HepG2 (cell line): ENCODE results near the gene SLC6A7. TPM values are rescaled to one million over a fixed set of nuclear protein-coding genes. Genes with fewer than 3 reads are reported as not detected.

Source experiments
- ATAC-seq: fragments of 200-7000 bp; cut with Tn5 transposase; 3 replicates; pipeline ENCODE4 v1.9.1; 2020; ENCODE audit warnings: mild to moderate bottlenecking, moderate library complexity
- BruUV-seq: library from RNA; stranded (reverse); fragments of 400-500 nt; replicated peaks from 2 replicates; lab custom pipeline; 2021; lab: Mats Ljungman, UMichigan
- CTCF ChIA-PET: fragments of 300-600 bp; formaldehyde crosslinking; extraction: SDS; loops from one replicate; lab custom pipeline; 2021; ENCODE audit warnings: low total read pairs, inconsistent platforms, low intra/inter-chr PET ratio; lab: Yijun Ruan, JAX
- POLR2A ChIA-PET: fragments of 350-600 bp; sonication (Branson Sonifier 250); formaldehyde crosslinking; loops from one replicate; lab custom pipeline; 2020; ENCODE audit warnings: antibody characterized with exemption, inconsistent platforms; lab: Yijun Ruan, JAX
- DNase-seq: peaks from one replicate; pipeline ENCODE4 v3.0.0-alpha.2; 2015; ENCODE audit warnings: low spot score
- FAIRE-seq: peaks from 3 replicates; lab custom pipeline; 2011; peaks lifted over from hg19 to GRCh38; lab: Jason Lieb, UNC
- H2AFZ ChIP-seq: one replicate; pipeline ENCODE4 v1.6.1; 2011; ENCODE audit warnings: low read length, inconsistent platforms
- H3K27ac ChIP-seq: fragments of 300-600 bp; 3 replicates; pipeline ENCODE4 v1.8.0; 2011; ENCODE audit warnings: mixed run types, mild to moderate bottlenecking, mixed read lengths, low read length, inconsistent platforms; ENCODE audit not compliant: insufficient read depth; ENCODE audit errors: extremely low read length
- H3K27me3 ChIP-seq, 2 experiments: fragments of 200-600 bp in 1 of 2; 2 replicates in 1 of 2; 3 replicates in 1 of 2; pipeline versions ENCODE4 v1.6.0 to v1.8.0; 2011; ENCODE audit warnings: low read length in 2 of 2, mild to moderate bottlenecking in 2 of 2, moderate library complexity in 2 of 2, inconsistent platforms in 1 of 2; ENCODE audit not compliant: insufficient read depth in 2 of 2, control insufficient read depth in 1 of 2
- H3K36me3 ChIP-seq, 2 experiments: fragments of 200-600 bp in 1 of 2; replicated peaks in 1 of 2; 2 replicates in 1 of 2; 3 replicates in 1 of 2; pipeline versions ENCODE4 v1.5.1 to v1.8.0; 2011; ENCODE audit warnings: low read length in 2 of 2, inconsistent platforms in 1 of 2; ENCODE audit not compliant: insufficient read depth in 2 of 2, control insufficient read depth in 1 of 2
- H3K4me1 ChIP-seq: 2 replicates; pipeline ENCODE4 v1.5.1; 2012; ENCODE audit warnings: low read length, inconsistent platforms; ENCODE audit not compliant: insufficient read depth
- H3K4me2 ChIP-seq: 2 replicates; pipeline ENCODE4 v1.6.0; 2011; ENCODE audit warnings: low read depth, low read length, inconsistent platforms
- H3K4me3 ChIP-seq, 3 experiments: fragments of 200-600 bp in 1 of 3; sonication (generic), shearing (Covaris generic) in 1 of 3; replicated peaks in 1 of 3; 2 replicates each; pipeline ENCODE4 v1.5.1; 2011 to 2016; ENCODE audit warnings: low read length in 3 of 3, inconsistent platforms in 2 of 3, low read depth in 2 of 3, mild to moderate bottlenecking in 2 of 3, control low read depth in 1 of 3, mixed read lengths in 1 of 3; ENCODE audit not compliant: insufficient read depth in 1 of 3
- H3K79me2 ChIP-seq: one replicate; pipeline ENCODE4 v1.6.1; 2011; ENCODE audit warnings: low read length, inconsistent platforms; ENCODE audit not compliant: insufficient read depth
- H3K9ac ChIP-seq: 2 replicates; pipeline ENCODE4 v1.6.0; 2011; ENCODE audit warnings: mild to moderate bottlenecking, low read depth, low read length, inconsistent platforms; ENCODE audit not compliant: insufficient read depth
- H3K9me3 ChIP-seq: 2 replicates; pipeline ENCODE4 v1.5.1; 2012; ENCODE audit warnings: mild to moderate bottlenecking, low read length
- H4K20me1 ChIP-seq: 2 replicates; pipeline ENCODE4 v1.6.0; 2011; ENCODE audit warnings: inconsistent platforms, mild to moderate bottlenecking, low read length, moderate library complexity; ENCODE audit not compliant: insufficient read depth
- HINFP ChIP-seq: sonication (generic); formaldehyde crosslinking; IDR thresholded peaks from 2 replicates; pipeline ENCODE4 v1.4.0; 2020; ENCODE audit warnings: low read depth, mild to moderate bottlenecking, missing genetic modification reagents
- MLLT10 ChIP-seq: sonication (generic); formaldehyde crosslinking; IDR thresholded peaks from 2 replicates; pipeline ENCODE4 v1.4.0; 2020; ENCODE audit warnings: missing genetic modification reagents
- MYC ChIP-seq: sonication (generic); formaldehyde crosslinking; IDR thresholded peaks from 2 replicates; pipeline ENCODE4 v1.9.0; 2021; ENCODE audit warnings: missing genetic modification reagents, borderline replicate concordance
- PBX2 ChIP-seq: IDR thresholded peaks from 2 replicates; pipeline ENCODE4 v1.6.1; 2016; ENCODE audit warnings: control low read depth
- ZBTB10 ChIP-seq: sonication (generic); formaldehyde crosslinking; IDR thresholded peaks from 2 replicates; pipeline ENCODE4 v1.4.0; 2020; ENCODE audit warnings: missing genetic modification reagents, borderline replicate concordance
- WGBS: methylation state at CpG from one replicate; pipeline ENCODE4 v1.1.6; 2017; ENCODE audit warnings: low lambda C conversion rate; 5-methylcytosine and 5-hydroxymethylcytosine counted together
- in situ Hi-C: cut with HindIII; loops from 2 replicates; pipeline ENCODE4 v1.10.0; 2017; ENCODE audit warnings: low pct_unique_long_range_greater_than_20kb; ENCODE audit not compliant: extremely low pct_ligation_motif_present
- intact Hi-C: fragments of 100-400 bp; cut with micrococcal nuclease; formaldehyde crosslinking; loops from one replicate; pipeline ENCODE4 v1.10.0; 2022; ENCODE audit not compliant: unreplicated experiment
- polyA plus RNA-seq, 8 experiments: library from polyadenylated mRNA; depleted of rRNA in 3 of 8; stranded (reverse) in 7 of 8; unstranded in 1 of 8; fragments of >200 nt; fragmentation: Illumina TruSeq in 4 of 8; extraction: Trizol in 4 of 8; gene quantifications; 2 replicates each; pipeline versions ENCODE4 v1.2.1 to v1.2.3, GENCODE V29; 2011 to 2016; ENCODE audit warnings: low read depth in 4 of 8, missing spikeins in 1 of 8, mixed read lengths in 1 of 8; ENCODE audit not compliant: insufficient read depth in 1 of 8
- total RNA-seq, 5 experiments: library from RNA; depleted of rRNA; stranded (reverse); fragments of >200 nt; fragmentation: Illumina TruSeq; extraction: Trizol; gene quantifications; 2 replicates each; pipeline ENCODE4 v1.2.3, GENCODE V29; 2016; ENCODE audit warnings: low read depth in 1 of 5
- TF ChIP-seq, protein P1 (sequence below): IDR thresholded peaks from 2 replicates; pipeline ENCODE4 v1.6.1; 2012; ENCODE audit warnings: inconsistent platforms
- TF ChIP-seq, protein P2 (sequence below): IDR thresholded peaks from 2 replicates; pipeline ENCODE4 v1.6.1; 2018; ENCODE audit warnings: missing genetic modification reagents, mild to moderate bottlenecking, missing compliant biosample characterization
- TF ChIP-seq, protein P3 (sequence below): sonication (generic); formaldehyde crosslinking; IDR thresholded peaks from 2 replicates; pipeline ENCODE4 v1.5.1; 2020; ENCODE audit warnings: missing genetic modification reagents, mild to moderate bottlenecking, borderline replicate concordance
- TF ChIP-seq, protein P4 (sequence below): IDR thresholded peaks from 2 replicates; pipeline ENCODE4 v1.6.1; 2012; ENCODE audit warnings: low read length, improper control_type of control experiment

SLC6A7 gene
- total and polyA plus RNA-seq, 2 of the 13 experiments (the other 11 are each of a cell fraction or from before 2014, with no cell fraction given) = not detected

- Histone ChIP-seq H3K9me3 (no peaks in the 10 kb centered on the region), H3K4me1 (no peaks in the 10 kb centered on the region), H2AFZ (no peak overlapping the region), H3K27ac (no peak overlapping the region), H3K36me3 (no peaks in the 10 kb centered on the region), H3K4me3 (no peak overlapping the region), H4K20me1 (no peaks in the 10 kb centered on the region), H3K9ac (no peak overlapping the region), H3K4me2 (no peak overlapping the region), H3K79me2 (no peaks in the 10 kb centered on the region), H3K27me3 (peaks cover 10 to 79% of the 10 kb centered on the region in 2 experiments; a peak in 4 of 5 replicates)
- intact Hi-C loops = no loop called here
- DNase-seq = no peak
- 45% methylated on average over 17 of the region's 21 CpGs for WGBS
- BruUV-seq = no TSS peak
- ChIA-PET CTCF (no interaction called here), POLR2A (no interaction called here)
- FAIRE-seq = no peak
- in situ Hi-C loops = no loop called here
- ATAC-seq = no peak
- TF ChIP-seq HINFP (CRISPR knock-in tag) = no peak
- TF ChIP-seq PBX2 = no peak
- TF ChIP-seq, protein P1, sequence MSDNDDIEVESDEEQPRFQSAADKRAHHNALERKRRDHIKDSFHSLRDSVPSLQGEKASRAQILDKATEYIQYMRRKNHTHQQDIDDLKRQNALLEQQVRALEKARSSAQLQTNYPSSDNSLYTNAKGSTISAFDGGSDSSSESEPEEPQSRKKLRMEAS = no peak
- TF ChIP-seq MLLT10 (CRISPR knock-in tag) = no peak
- TF ChIP-seq, protein P2, sequence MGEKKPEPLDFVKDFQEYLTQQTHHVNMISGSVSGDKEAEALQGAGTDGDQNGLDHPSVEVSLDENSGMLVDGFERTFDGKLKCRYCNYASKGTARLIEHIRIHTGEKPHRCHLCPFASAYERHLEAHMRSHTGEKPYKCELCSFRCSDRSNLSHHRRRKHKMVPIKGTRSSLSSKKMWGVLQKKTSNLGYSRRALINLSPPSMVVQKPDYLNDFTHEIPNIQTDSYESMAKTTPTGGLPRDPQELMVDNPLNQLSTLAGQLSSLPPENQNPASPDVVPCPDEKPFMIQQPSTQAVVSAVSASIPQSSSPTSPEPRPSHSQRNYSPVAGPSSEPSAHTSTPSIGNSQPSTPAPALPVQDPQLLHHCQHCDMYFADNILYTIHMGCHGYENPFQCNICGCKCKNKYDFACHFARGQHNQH (CRISPR knock-in tag) = no peak
- TF ChIP-seq, protein P3, sequence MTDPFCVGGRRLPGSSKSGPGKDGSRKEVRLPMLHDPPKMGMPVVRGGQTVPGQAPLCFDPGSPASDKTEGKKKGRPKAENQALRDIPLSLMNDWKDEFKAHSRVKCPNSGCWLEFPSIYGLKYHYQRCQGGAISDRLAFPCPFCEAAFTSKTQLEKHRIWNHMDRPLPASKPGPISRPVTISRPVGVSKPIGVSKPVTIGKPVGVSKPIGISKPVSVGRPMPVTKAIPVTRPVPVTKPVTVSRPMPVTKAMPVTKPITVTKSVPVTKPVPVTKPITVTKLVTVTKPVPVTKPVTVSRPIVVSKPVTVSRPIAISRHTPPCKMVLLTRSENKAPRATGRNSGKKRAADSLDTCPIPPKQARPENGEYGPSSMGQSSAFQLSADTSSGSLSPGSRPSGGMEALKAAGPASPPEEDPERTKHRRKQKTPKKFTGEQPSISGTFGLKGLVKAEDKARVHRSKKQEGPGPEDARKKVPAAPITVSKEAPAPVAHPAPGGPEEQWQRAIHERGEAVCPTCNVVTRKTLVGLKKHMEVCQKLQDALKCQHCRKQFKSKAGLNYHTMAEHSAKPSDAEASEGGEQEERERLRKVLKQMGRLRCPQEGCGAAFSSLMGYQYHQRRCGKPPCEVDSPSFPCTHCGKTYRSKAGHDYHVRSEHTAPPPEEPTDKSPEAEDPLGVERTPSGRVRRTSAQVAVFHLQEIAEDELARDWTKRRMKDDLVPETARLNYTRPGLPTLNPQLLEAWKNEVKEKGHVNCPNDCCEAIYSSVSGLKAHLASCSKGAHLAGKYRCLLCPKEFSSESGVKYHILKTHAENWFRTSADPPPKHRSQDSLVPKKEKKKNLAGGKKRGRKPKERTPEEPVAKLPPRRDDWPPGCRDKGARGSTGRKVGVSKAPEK = no peak
- TF ChIP-seq ZBTB10 (CRISPR knock-in tag) = no peak
- TF ChIP-seq MYC (CRISPR knock-in tag) = no peak
- TF ChIP-seq, protein P4, sequence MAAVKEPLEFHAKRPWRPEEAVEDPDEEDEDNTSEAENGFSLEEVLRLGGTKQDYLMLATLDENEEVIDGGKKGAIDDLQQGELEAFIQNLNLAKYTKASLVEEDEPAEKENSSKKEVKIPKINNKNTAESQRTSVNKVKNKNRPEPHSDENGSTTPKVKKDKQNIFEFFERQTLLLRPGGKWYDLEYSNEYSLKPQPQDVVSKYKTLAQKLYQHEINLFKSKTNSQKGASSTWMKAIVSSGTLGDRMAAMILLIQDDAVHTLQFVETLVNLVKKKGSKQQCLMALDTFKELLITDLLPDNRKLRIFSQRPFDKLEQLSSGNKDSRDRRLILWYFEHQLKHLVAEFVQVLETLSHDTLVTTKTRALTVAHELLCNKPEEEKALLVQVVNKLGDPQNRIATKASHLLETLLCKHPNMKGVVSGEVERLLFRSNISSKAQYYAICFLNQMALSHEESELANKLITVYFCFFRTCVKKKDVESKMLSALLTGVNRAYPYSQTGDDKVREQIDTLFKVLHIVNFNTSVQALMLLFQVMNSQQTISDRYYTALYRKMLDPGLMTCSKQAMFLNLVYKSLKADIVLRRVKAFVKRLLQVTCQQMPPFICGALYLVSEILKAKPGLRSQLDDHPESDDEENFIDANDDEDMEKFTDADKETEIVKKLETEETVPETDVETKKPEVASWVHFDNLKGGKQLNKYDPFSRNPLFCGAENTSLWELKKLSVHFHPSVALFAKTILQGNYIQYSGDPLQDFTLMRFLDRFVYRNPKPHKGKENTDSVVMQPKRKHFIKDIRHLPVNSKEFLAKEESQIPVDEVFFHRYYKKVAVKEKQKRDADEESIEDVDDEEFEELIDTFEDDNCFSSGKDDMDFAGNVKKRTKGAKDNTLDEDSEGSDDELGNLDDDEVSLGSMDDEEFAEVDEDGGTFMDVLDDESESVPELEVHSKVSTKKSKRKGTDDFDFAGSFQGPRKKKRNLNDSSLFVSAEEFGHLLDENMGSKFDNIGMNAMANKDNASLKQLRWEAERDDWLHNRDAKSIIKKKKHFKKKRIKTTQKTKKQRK = no peak
Observed at GRCh38 chr5:150209099-150209635, 19.3 kb downstream of the SLC6A7 start.
